Measurements from ENCODE around the gene ATPAF2.

ATPAF2 gene

GRCh38 chr17:18039535-18040260, 730 bp upstream of the ATPAF2 start:
- DNase-seq, result no peak

- no peak for DNase-seq
Measured at GRCh38 chr17:18038149-18038850, 668 bp downstream of the ATPAF2 start.

DNA sequence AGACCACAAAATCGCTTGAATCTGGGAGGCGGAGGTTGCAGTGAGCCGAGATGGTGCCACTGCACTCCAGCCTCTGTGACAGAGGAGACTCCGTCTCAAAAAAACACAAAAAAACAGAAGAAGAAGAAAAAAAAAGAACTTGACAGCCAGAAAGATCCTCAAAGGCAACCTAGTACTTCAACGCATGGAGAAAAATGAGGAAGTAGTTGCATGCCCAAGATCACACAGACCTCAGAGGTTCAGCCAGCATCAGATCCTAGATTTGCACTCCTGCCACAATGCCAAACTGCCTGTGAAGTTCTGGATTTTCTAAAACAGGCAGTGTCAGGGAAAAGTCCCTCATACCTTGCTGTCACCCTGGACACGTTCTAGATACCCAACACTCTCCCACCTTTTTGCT, 1.5 kb downstream of the ATPAF2 start:
- DNase-seq, result no peak

DNA sequence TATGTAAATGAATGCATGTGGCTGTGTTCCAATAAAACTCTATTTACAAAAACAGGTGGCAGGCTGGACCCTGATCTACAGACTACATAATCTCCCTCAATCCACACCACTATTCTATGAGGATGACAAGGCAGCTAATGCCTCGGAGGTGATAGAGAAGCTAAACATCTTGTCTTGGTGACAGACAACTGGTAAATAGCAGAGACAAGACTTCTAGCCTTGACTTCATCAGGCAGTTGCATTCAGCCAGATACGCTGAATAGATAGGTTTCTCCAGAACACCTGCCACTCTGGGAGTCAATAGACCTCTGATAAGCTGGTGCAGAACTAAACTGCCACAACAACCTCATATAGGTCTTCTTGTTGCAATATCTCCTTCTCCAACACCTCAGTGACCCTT, 3.3 kb downstream of the ATPAF2 start:
- DNase-seq, result no peak

- DNase-seq, result peak; percentile 21
Measured at GRCh38 chr17:18033442-18034099, 5.4 kb downstream of the ATPAF2 start.

DNA sequence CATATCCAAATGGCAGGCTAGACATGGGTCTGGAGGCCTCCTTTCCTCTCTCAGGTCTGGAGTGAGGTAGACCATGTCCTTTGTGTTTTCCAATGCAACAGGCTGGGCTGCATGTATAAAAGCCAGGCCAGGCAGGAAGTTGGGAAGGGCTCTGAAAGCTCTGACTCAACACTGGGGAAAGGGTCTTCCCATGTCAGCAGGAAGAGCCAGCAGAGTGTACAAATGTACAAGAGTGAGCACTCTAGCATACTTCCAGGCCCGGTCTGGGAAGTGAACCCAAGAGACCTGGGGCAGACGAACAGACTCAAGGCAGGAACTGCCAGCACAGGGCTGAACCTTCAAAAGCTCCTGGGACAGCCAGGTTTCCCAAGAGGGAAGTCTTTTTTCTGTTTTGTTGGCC, 7.0 kb downstream of the ATPAF2 start:
- DNase-seq, result no peak

GRCh38 chr17:18028952-18029540, 9.9 kb downstream of the ATPAF2 start:
- no peak for DNase-seq

GRCh38 chr17:18028114-18028951, 10.6 kb downstream of the ATPAF2 start:
- no peak for DNase-seq

GRCh38 chr17:18027280-18027679, 11.7 kb downstream of the ATPAF2 start:
- no peak for DNase-seq

- no peak for DNase-seq
Measured at GRCh38 chr17:18025945-18026776, 12.8 kb downstream of the ATPAF2 start.

DNA sequence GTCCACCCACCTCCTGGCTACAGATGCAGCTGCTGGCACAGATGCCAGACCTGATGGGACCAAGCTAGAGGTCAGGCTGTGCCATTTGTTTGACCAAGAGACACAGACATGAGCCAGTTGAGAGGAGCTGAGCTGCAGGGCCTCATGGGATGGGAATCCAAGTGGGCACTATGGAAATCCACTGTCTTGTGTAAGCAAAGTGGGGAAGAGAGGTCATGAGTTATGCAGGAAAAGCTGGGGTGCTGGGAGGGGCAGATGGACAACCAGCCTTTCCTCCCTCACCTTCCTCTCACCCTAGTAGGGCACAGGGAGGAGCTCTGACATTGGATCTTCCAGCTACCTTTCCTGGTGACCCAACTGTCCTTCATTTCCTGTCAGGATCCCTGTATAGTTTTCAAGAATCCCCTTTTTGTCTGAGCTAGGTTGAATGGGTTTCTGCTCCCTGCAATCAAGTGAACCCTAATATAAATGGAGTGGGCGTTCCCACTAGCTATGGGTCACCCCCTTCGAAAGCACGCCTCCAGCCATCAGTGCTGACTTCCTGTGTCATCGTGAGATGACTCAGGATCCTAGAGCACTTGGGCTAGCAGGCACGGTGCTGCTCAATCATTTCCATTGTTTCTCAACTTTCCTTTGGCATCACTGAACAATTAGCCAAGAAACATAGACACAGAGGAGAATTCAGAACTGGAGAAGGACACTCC, 13.6 kb downstream of the ATPAF2 start:
- no peak for DNase-seq

GRCh38 chr17:18021372-18021771, 17.6 kb downstream of the ATPAF2 start:
- no peak for DNase-seq

DNA sequence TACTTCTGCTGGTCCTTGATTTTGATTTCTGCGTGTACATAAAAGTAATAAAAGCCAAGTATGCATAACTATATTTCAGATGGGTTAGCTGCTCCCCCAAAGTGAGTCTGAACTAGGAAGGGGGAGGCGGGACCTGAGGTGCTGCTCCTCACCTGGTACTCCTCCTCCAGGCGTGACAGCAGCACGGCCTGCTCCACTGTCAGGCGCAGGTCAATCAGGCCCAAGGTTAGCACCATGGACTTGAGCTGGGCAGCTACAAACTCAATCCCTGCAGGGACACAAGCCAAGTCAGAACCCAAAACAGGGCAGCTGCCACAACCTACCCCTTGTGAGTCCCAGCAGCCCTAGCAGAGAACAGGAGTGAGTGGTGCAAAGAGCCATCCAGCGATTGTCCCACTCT, 18.0 kb downstream of the ATPAF2 start:
- DNase-seq, result no peak

DNA sequence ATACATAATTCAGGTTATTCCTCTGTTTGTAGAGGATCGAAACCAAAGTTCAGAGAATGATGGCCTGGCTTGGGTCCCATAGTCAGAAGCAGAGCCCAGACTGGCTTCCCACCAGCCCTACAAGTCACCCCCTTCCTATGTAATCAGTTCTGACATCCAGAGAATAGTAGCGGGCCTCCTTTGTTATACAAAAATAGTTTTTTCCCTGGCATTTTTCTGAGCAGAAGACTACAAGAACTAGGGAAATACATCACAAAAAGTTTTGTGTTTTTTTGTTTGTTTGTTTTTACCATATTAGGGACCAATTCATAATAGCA, 19.2 kb downstream of the ATPAF2 start:
- no peak for DNase-seq

GRCh38 chr17:18018411-18018921, 20.5 kb downstream of the ATPAF2 start:
- no peak for DNase-seq

- DNase-seq, result no peak
Measured at GRCh38 chr17:18017958-18018357, 21.0 kb downstream of the ATPAF2 start.

GRCh38 chr17:18016426-18016825, 22.5 kb downstream of the ATPAF2 start:
- DNase-seq, result no peak

GRCh38 chr17:18015593-18015992, 23.4 kb downstream of the ATPAF2 start:
- DNase-seq, result no peak

GRCh38 chr17:18014006-18014405, 25.0 kb downstream of the ATPAF2 start:
- no peak for DNase-seq

GRCh38 chr17:18011286-18011685, 27.7 kb downstream of the ATPAF2 start:
- DNase-seq, result no peak

All from DMS79 (cell line).